GM10248 (cell line): ENCODE measurements around the gene PRDM2.
"Not testable (repeated sequence)": the region's sequence is repeated elsewhere in the genome, so short reads cannot be mapped to it uniquely, and the experiment has no call there.

Experiments
- CTCF ChIA-PET: fragments of 300-600 bp; sonication (Branson Sonifier 250); formaldehyde crosslinking; extraction: SDS; loops from one replicate; lab custom pipeline; 2021; ENCODE audit warnings: antibody characterized with exemption; lab: Yijun Ruan, JAX
- POLR2A ChIA-PET: fragments of 350-650 bp; sonication (Branson Sonifier 250); formaldehyde crosslinking; extraction: SDS; loops from one replicate; lab custom pipeline; 2020; ENCODE audit warnings: antibody characterized with exemption; lab: Yijun Ruan, JAX
- DNase-seq: peaks from one replicate; pipeline ENCODE4 v3.0.0; 2012; ENCODE audit errors: extremely low spot score
- TF ChIP-seq, protein P1 (sequence below): IDR thresholded peaks from 2 replicates; pipeline ENCODE4 v1.5.1; 2012; ENCODE audit warnings: mild to moderate bottlenecking, low read depth; ENCODE audit errors: extremely low read depth, missing control alignments, control extremely low read depth

The PRDM2 gene

DNA sequence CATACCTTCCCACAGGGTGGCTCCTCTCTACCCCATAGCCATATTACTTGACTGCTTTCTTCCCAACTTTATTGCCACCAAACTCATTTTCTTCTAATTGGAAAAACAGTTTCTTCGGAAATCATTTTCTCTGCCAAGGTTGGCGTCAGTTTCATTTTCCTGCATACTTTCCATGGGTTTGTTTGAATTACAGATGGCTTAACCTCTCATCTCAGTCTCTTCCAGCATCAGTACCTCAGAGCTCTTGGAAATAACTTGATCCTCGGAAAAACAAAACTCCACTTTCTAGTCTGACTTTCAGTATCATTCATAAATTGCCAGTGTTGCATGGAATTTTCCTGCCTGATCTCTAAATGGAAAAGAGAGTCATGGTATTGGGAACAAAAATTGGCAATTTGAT is 20.3 kb upstream of the PRDM2 start:
- ChIA-PET CTCF (interaction anchor here (0.9 to 1.0 kb wide), 2 partner anchors 13 to 45 kb away, joined by 3 read pairs; no protein-coding TSS in a partner anchor), POLR2A (no interaction called here)
- DNase-seq, result no peak
- TF ChIP-seq, protein P1, sequence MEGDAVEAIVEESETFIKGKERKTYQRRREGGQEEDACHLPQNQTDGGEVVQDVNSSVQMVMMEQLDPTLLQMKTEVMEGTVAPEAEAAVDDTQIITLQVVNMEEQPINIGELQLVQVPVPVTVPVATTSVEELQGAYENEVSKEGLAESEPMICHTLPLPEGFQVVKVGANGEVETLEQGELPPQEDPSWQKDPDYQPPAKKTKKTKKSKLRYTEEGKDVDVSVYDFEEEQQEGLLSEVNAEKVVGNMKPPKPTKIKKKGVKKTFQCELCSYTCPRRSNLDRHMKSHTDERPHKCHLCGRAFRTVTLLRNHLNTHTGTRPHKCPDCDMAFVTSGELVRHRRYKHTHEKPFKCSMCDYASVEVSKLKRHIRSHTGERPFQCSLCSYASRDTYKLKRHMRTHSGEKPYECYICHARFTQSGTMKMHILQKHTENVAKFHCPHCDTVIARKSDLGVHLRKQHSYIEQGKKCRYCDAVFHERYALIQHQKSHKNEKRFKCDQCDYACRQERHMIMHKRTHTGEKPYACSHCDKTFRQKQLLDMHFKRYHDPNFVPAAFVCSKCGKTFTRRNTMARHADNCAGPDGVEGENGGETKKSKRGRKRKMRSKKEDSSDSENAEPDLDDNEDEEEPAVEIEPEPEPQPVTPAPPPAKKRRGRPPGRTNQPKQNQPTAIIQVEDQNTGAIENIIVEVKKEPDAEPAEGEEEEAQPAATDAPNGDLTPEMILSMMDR, result no peak

DNA sequence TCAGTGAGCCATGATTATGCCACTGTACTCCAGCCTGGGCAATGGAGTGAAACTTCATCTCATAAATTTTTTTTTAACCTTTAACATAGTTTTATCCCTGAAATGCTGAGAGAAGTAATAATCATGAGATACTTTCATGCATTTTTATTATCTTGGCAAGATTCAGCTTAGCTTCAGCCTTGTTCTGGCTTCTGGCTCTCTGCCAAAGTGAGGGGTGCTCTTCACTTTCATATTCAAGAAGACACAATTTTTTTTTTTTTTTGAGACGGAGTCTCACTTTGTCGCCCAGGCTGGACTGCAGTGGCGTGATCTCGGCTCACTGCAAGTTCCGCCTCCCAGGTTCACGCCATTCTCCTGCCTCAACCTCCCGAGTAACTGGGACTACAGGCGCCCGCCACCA is 19.4 kb upstream of the PRDM2 start:
- POLR2A ChIA-PET, DNase-seq, CTCF ChIA-PET: not testable (repeated sequence)

DNA sequence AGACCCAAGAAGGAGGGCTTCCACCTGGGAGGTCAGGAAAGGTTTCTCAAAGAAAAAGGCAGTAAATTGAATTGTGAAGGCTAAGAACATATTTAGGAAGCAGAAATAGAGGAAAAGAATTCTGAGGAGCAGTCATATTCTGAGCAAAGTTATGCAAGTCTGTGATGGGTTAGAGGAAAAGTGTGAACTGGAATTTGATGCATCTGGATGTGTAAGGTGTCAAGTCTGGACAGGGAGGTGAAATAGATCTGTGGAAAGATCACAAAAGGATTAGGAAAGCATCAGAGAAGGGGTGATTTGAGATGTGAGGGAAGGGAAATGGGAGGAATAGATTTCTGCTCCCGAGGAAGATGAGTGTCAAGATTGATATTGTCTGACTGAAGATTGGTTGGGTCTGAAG is 18.1 kb upstream of the PRDM2 start:
- ChIA-PET POLR2A (no interaction called here), CTCF (no interaction called here)
- TF ChIP-seq, protein P1, result no peak
- DNase-seq, result no peak

DNA sequence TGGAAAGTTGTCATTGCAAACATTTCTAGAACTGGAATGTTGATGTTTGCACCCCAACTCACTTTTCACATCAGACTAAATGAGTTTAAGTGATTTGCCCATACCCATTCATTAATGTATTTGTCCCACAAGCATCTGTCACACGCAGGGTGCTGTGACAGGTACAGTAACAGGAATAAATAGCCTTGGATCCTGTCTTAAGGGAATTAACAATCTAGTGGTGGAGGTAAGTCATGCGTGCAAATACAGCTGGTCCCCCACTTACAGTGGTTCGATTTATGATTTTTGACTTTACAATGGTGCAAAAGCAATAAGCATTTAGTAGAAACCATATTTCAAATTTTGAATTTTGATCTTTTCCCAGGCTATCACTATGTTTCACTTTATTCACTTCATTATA is 17.5 kb upstream of the PRDM2 start:
- ChIA-PET POLR2A (no interaction called here), CTCF (interaction anchor here (0.7 kb wide), 1 partner anchor 11 kb away, joined by 3 read pairs; no protein-coding TSS in a partner anchor)
- no peak for DNase-seq
- TF ChIP-seq, protein P1, result no peak

DNA sequence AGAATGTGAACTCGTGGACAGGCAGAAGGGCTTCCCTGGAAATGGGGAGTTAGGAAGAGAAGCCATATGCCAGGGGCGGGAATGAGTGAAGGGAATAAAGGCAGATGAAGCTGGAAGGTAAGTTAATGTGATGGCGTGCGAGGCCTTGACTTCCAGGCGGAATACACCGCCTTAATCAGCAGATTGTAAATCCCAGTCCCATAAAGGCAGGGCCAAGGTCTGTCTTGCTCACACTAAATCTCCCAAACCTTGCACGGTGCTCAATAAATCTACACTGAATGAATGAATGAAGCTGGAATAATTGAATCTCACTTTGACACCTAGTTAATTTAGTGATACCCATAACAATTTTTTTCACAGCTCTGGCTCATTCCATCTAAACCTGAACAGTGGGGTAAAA is 16.8 kb upstream of the PRDM2 start:
- POLR2A ChIA-PET, result no interaction called here
- TF ChIP-seq, protein P1, result no peak
- CTCF ChIA-PET, result interaction anchor here (0.9 to 1.4 kb wide), 2 partner anchors 11 to 18 kb away, joined by 3 read pairs; no protein-coding TSS in a partner anchor
- no peak for DNase-seq

DNA sequence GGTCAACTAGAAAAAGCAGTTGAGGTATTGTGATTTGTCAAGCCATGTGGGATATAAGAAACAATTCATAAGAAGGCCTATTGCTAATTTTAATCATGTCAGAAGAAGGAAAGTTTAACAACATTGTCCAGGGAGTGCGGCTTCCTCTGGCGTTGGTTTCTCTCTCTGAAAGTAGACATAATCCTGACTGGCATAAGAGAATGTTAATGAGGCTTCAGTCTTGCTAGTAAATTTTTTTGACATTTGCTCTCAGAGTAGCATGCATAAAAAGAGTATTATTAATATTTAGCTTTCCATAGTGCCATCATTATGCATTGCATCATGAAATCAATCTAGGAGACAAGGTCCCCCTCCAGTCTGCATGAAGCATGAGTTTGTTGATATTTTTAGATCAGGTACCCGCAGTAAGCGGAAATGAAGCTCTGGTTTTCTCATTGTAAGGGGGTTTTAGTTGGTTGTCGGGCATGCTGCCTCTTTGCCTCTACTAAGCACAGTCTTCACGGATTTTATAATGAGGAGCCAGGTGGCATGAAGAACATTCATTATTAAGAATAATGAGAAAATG is 12.8 kb upstream of the PRDM2 start:
- TF ChIP-seq, protein P1, result no peak
- POLR2A ChIA-PET, result no interaction called here
- CTCF ChIA-PET, result interaction anchor here (1.2 kb wide), 1 partner anchor 13 kb away, joined by 3 read pairs; no protein-coding TSS in a partner anchor
- no peak for DNase-seq

DNA sequence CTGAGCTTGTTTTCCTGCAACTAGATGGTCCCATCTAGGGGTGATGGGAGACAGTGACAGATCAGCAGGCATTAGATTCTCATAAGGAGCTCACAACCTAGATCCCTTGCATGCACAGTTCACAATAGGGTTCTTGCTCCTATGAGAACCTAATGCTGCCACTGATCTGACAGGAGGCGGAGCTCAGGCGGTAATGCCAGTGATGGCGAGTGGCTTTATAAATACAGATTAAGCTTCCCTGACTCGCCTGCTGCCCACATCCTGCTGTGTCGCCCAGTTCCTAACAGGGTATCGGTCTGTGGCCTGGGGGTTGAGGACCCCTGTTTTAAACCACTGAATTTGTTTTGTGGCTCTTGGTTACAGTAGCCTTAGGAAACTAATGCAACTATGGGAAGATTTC is 6.9 kb upstream of the PRDM2 start:
- CTCF ChIA-PET, result interaction anchor here (0.7 to 1.5 kb wide), 5 partner anchors 9 to 120 kb away, joined by 3 read pairs; no protein-coding TSS in a partner anchor
- POLR2A ChIA-PET, DNase-seq: not testable (repeated sequence)
